ENCODE results near the gene SMIM10L2A. TPM values are rescaled to one million over a fixed set of nuclear protein-coding genes. Genes with fewer than 3 reads are reported as not detected.
"Not testable (repeated sequence)": the region's sequence is repeated elsewhere in the genome, so short reads cannot be mapped to it uniquely, and the experiment has no call there.

Gene SMIM10L2A
- total RNA-seq, 4 donors from 2014 or later, result 0.24 to 0.79 (median 0.42) TPM

- TF ChIP-seq CTCF (IDR thresholded peaks at IDR 0.05), result no peak
- ATAC-seq (ENCODE audit: low FRiP score) (no peak), DNase-seq (ENCODE audit: low spot score) (no peak)
These were observed 24.1 kb upstream of the SMIM10L2A start for GRCh38 chrX:135397652-135398051.

GRCh38 chrX:135403374-135403773 is 18.4 kb upstream of the SMIM10L2A start:
- no peak for DNase-seq (ENCODE audit: low spot score)
- TF ChIP-seq CTCF (IDR thresholded peaks at IDR 0.05), result no peak
- ATAC-seq (ENCODE audit: low FRiP score), result no peak

GRCh38 chrX:135406428-135406827 is 15.3 kb upstream of the SMIM10L2A start:
- ATAC-seq (ENCODE audit: low FRiP score); DNase-seq (ENCODE audit: low spot score): not testable (repeated sequence)

GRCh38 chrX:135408794-135409193 is 12.9 kb upstream of the SMIM10L2A start:
- no peak for DNase-seq (ENCODE audit: low spot score)
- ATAC-seq (ENCODE audit: low FRiP score), result no peak
- TF ChIP-seq CTCF (IDR thresholded peaks at IDR 0.05), result no peak

GRCh38 chrX:135410861-135411627 is 10.7 kb upstream of the SMIM10L2A start:
- TF ChIP-seq CTCF (IDR thresholded peaks at IDR 0.05), result no peak
- ATAC-seq (ENCODE audit: low FRiP score) (no peak), DNase-seq (ENCODE audit: low spot score) (no peak)

- ATAC-seq (ENCODE audit: low FRiP score), result no peak
- DNase-seq (ENCODE audit: low spot score), result no peak
- no peak for TF ChIP-seq CTCF (IDR thresholded peaks at IDR 0.05)
These were observed 9.9 kb upstream of the SMIM10L2A start for GRCh38 chrX:135411893-135412292.

GRCh38 chrX:135416546-135416945 is 5.2 kb upstream of the SMIM10L2A start:
- ATAC-seq (ENCODE audit: low FRiP score) (no peak), DNase-seq (ENCODE audit: low spot score) (no peak)
- TF ChIP-seq CTCF (IDR thresholded peaks at IDR 0.05), result no peak

All from omental fat pad (tissue), 4 donors.